ENCODE measurements around the gene TMPRSS13.

The TMPRSS13 gene

DNA sequence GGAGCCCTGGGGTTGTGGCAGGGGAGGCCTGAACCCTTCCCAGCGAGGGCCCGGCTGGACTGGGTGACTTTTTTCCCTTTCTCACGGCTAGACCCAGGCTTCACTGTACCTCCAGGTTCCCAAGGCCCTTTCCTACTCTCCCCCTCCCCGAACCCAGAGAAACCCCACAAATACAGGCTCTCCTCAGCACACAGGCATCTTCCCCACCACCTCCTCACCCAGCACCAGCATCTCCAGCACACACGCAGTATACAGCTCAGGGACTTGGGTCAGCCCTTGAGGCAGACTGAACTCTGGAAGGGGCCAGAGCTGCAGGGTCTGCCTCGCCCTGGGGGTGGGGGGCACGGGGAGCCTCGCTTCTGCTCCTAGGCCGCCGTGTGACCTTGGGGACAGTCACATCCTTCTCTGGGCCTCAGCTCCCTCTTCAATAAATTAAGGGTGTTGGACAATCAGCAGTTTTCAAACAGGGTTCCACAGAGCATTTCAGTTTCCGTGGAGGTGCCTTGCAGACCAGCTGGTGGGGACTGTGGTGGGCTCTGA lies 4.5 kb downstream of the TMPRSS13 start:
- Histone ChIP-seq H3K36me3 (replicated peaks in 1 of 2; ENCODE audit: control insufficient read depth in 2 of 2, insufficient read depth in 2 of 2, low read length in 2 of 2) (no peaks in the 10 kb centered on the region), H3K14ac (ENCODE audit: low read length) (no peak overlapping the region), H2BK120ac (ENCODE audit: low read depth, low read length) (no peak overlapping the region), H3K4me2 (ENCODE audit: insufficient read depth, low read length, poor library complexity, severe bottlenecking) (no peak overlapping the region), H3K4ac (ENCODE audit: low read length) (no peak overlapping the region), H4K91ac (ENCODE audit: low read depth, low read length, poor library complexity) (no peak overlapping the region), H3K27me3 (ENCODE audit: control insufficient read depth in 3 of 3, insufficient read depth in 3 of 3, low read depth in 1 of 3, low read length in 3 of 3) (peaks cover 0 to 34% (median 0%) of the 10 kb centered on the region in 3 experiments), H4K8ac (ENCODE audit: low read depth, low read length) (no peak overlapping the region), H3K9me3 (replicated peaks in 1 of 2; ENCODE audit: control insufficient read depth in 2 of 2, insufficient read depth in 1 of 2, low read depth in 1 of 2, low read length in 2 of 2) (no peaks in the 10 kb centered on the region), H2AFZ (ENCODE audit: low read length) (no peak overlapping the region), H3K27ac (replicated peaks; ENCODE audit: low read length) (no peak overlapping the region), H2BK12ac (ENCODE audit: low read length) (no peak overlapping the region), H2AK5ac (ENCODE audit: low read depth, low read length) (peak overlapping the region; percentile 42), H2BK15ac (ENCODE audit: low read length) (no peak overlapping the region), H3K79me1 (ENCODE audit: low read depth, low read length) (no peaks in the 10 kb centered on the region), H3K9ac (ENCODE audit: low read depth, low read length, poor library complexity) (no peak overlapping the region), H2BK5ac (ENCODE audit: low read length) (no peak overlapping the region), H3K4me3 (ENCODE audit: low read length in 2 of 2) (no peak overlapping the region), H3K18ac (ENCODE audit: low read length) (peak overlapping the region; percentile 20), H3K23ac (ENCODE audit: low read depth, low read length, poor library complexity) (no peak overlapping the region), H3K4me1 (ENCODE audit: control insufficient read depth in 2 of 2, insufficient read depth in 1 of 2, low read depth in 1 of 2, low read length in 2 of 2) (no peaks in the 10 kb centered on the region)
- WGBS, 2 donors (ENCODE audit: extremely low coverage in 2 of 2, insufficient read length in 2 of 2, insufficient replicate concordance in 1 of 2) = no CpG with 5 or more reads among the region's 11 CpGs
- no peak for DNase-seq (ENCODE audit: low spot score)

DNA sequence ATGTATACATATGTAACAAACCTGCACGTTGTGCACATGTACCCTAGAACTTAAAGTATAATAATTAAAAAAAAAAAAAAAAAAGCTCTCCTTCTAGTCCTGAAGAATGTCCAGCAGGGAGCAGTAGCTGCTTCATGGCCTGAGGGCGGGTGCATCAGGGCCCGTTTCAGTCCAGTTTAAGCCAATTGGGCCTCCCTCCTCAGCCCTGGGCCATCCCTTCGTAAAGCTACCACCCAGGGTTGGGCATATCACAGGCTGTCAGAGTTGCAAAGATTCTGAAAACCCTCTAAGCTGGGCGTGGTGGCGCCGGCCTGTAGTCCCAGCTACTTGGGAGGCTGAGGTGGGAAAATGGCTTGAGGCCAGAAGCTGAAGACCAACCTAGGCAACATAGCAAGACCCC lies 5.4 kb downstream of the TMPRSS13 start:
- Histone ChIP-seq H2AFZ (ENCODE audit: low read length) (no peak overlapping the region), H3K18ac (ENCODE audit: low read length) (no peak overlapping the region), H3K4me1 (ENCODE audit: control insufficient read depth in 2 of 2, insufficient read depth in 1 of 2, low read depth in 1 of 2, low read length in 2 of 2) (no peaks in the 10 kb centered on the region), H3K4me3 (ENCODE audit: low read length in 2 of 2) (no peak overlapping the region), H3K79me1 (ENCODE audit: low read depth, low read length) (no peaks in the 10 kb centered on the region), H2BK12ac (ENCODE audit: low read length) (no peak overlapping the region), H4K91ac (ENCODE audit: low read depth, low read length, poor library complexity) (no peak overlapping the region), H3K9ac (ENCODE audit: low read depth, low read length, poor library complexity) (no peak overlapping the region), H2AK5ac (ENCODE audit: low read depth, low read length) (no peak overlapping the region), H3K36me3 (replicated peaks in 1 of 2; ENCODE audit: control insufficient read depth in 2 of 2, insufficient read depth in 2 of 2, low read length in 2 of 2) (no peaks in the 10 kb centered on the region), H3K4ac (ENCODE audit: low read length) (no peak overlapping the region), H3K27ac (replicated peaks; ENCODE audit: low read length) (no peak overlapping the region), H3K9me3 (replicated peaks in 1 of 2; ENCODE audit: control insufficient read depth in 2 of 2, insufficient read depth in 1 of 2, low read depth in 1 of 2, low read length in 2 of 2) (no peaks in the 10 kb centered on the region), H3K4me2 (ENCODE audit: insufficient read depth, low read length, poor library complexity, severe bottlenecking) (no peak overlapping the region), H3K23ac (ENCODE audit: low read depth, low read length, poor library complexity) (no peak overlapping the region), H2BK15ac (ENCODE audit: low read length) (no peak overlapping the region), H3K14ac (ENCODE audit: low read length) (no peak overlapping the region), H3K27me3 (ENCODE audit: control insufficient read depth in 3 of 3, insufficient read depth in 3 of 3, low read depth in 1 of 3, low read length in 3 of 3) (peaks cover 0 to 26% (median 0%) of the 10 kb centered on the region in 3 experiments), H2BK120ac (ENCODE audit: low read depth, low read length) (no peak overlapping the region), H4K8ac (ENCODE audit: low read depth, low read length) (no peak overlapping the region), H2BK5ac (ENCODE audit: low read length) (no peak overlapping the region)
- no CpG with 5 or more reads among the region's 7 CpGs for WGBS, 2 donors (ENCODE audit: extremely low coverage in 2 of 2, insufficient read length in 2 of 2, insufficient replicate concordance in 1 of 2)
- no peak for DNase-seq (ENCODE audit: low spot score)

DNA sequence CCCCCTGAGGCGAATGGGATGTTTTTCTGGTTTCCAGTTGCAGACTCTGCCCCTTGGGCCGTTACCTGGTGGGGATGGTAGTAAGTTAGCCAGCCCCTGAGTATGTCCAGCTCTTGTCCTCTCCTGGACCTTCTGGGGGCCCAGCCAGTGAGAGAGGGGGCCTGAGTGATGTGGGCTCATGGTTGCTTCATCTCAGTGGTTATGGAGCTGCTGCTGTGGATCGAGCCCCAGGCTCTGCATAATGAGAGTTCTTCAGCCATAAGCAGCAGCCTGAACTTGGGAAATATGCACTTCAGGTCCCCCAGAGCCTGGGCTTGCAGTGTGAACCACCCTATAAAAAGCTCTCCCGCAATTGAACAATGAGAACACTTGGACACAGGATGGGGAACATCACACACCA lies 5.9 kb downstream of the TMPRSS13 start:
- no peak overlapping the region for H2AFZ ChIP-seq (ENCODE audit: low read length)
- no peak overlapping the region for H3K18ac ChIP-seq (ENCODE audit: low read length)
- H3K4me1 ChIP-seq (ENCODE audit: control insufficient read depth in 2 of 2, insufficient read depth in 1 of 2, low read depth in 1 of 2, low read length in 2 of 2) = no peaks in the 10 kb centered on the region
- no peak overlapping the region for H3K14ac ChIP-seq (ENCODE audit: low read length)
- no peaks in the 10 kb centered on the region for H3K79me1 ChIP-seq (ENCODE audit: low read depth, low read length)
- H3K23ac ChIP-seq (ENCODE audit: low read depth, low read length, poor library complexity) = no peak overlapping the region
- no peak overlapping the region for H3K4me2 ChIP-seq (ENCODE audit: insufficient read depth, low read length, poor library complexity, severe bottlenecking)
- no peak overlapping the region for H4K91ac ChIP-seq (ENCODE audit: low read depth, low read length, poor library complexity)
- H2BK5ac ChIP-seq (ENCODE audit: low read length) = no peak overlapping the region
- no peak overlapping the region for H3K4ac ChIP-seq (ENCODE audit: low read length)
- H2BK12ac ChIP-seq (ENCODE audit: low read length) = no peak overlapping the region
- no peak overlapping the region for H3K4me3 ChIP-seq (ENCODE audit: low read length in 2 of 2)
- no peak for DNase-seq (ENCODE audit: low spot score)
- no peak overlapping the region for H2AK5ac ChIP-seq (ENCODE audit: low read depth, low read length)
- H3K9me3 ChIP-seq (replicated peaks in 1 of 2; ENCODE audit: control insufficient read depth in 2 of 2, insufficient read depth in 1 of 2, low read depth in 1 of 2, low read length in 2 of 2) = no peaks in the 10 kb centered on the region
- H3K9ac ChIP-seq (ENCODE audit: low read depth, low read length, poor library complexity) = no peak overlapping the region
- H3K27ac ChIP-seq (replicated peaks; ENCODE audit: low read length) = no peak overlapping the region
- no peaks in the 10 kb centered on the region for H3K36me3 ChIP-seq (replicated peaks in 1 of 2; ENCODE audit: control insufficient read depth in 2 of 2, insufficient read depth in 2 of 2, low read length in 2 of 2)
- H3K27me3 ChIP-seq (ENCODE audit: control insufficient read depth in 3 of 3, insufficient read depth in 3 of 3, low read depth in 1 of 3, low read length in 3 of 3) = peaks cover 0 to 21% (median 0%) of the 10 kb centered on the region in 3 experiments
- H2BK15ac ChIP-seq (ENCODE audit: low read length) = no peak overlapping the region
- WGBS, 2 donors (ENCODE audit: extremely low coverage in 2 of 2, insufficient read length in 2 of 2, insufficient replicate concordance in 1 of 2) = no CpG with 5 or more reads among the region's 4 CpGs
- H4K8ac ChIP-seq (ENCODE audit: low read depth, low read length) = no peak overlapping the region
- no peak overlapping the region for H2BK120ac ChIP-seq (ENCODE audit: low read depth, low read length)

DNA sequence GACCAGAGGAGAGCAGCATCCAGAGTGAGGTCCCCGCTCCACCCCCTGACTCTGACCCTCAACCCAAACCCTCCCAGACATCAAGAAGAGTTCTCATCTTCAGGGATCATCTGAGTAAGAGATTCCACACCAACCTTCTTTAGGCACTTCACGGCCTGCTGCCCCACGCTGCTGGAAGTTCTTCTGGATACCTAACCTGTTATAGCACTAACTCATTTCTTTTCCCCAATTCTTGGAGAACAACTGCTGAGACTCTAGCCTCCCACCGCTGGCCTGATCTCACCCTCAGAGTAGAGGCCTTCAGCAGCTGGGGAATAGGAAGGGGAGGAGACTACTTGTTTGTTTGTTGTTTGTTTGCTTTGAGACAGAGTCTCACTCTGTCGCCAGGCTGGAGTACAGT lies 7.3 kb downstream of the TMPRSS13 start:
- H2AK5ac ChIP-seq (ENCODE audit: low read depth, low read length) = no peak overlapping the region
- WGBS, 2 donors (ENCODE audit: extremely low coverage in 2 of 2, insufficient read length in 2 of 2, insufficient replicate concordance in 1 of 2) = no CpG with 5 or more reads among the region's 5 CpGs
- no peaks in the 10 kb centered on the region for H3K4me1 ChIP-seq (ENCODE audit: control insufficient read depth in 2 of 2, insufficient read depth in 1 of 2, low read depth in 1 of 2, low read length in 2 of 2)
- no peak overlapping the region for H2AFZ ChIP-seq (ENCODE audit: low read length)
- H3K27me3 ChIP-seq (ENCODE audit: control insufficient read depth in 3 of 3, insufficient read depth in 3 of 3, low read depth in 1 of 3, low read length in 3 of 3) = peaks cover 0 to 13% (median 0%) of the 10 kb centered on the region in 3 experiments
- H3K4ac ChIP-seq (ENCODE audit: low read length) = no peak overlapping the region
- no peaks in the 10 kb centered on the region for H3K36me3 ChIP-seq (replicated peaks in 1 of 2; ENCODE audit: control insufficient read depth in 2 of 2, insufficient read depth in 2 of 2, low read length in 2 of 2)
- H2BK15ac ChIP-seq (ENCODE audit: low read length) = no peak overlapping the region
- H3K4me2 ChIP-seq (ENCODE audit: insufficient read depth, low read length, poor library complexity, severe bottlenecking) = no peak overlapping the region
- no peak overlapping the region for H4K8ac ChIP-seq (ENCODE audit: low read depth, low read length)
- no peak overlapping the region for H3K14ac ChIP-seq (ENCODE audit: low read length)
- H3K9ac ChIP-seq (ENCODE audit: low read depth, low read length, poor library complexity) = no peak overlapping the region
- H4K91ac ChIP-seq (ENCODE audit: low read depth, low read length, poor library complexity) = no peak overlapping the region
- no peak overlapping the region for H3K23ac ChIP-seq (ENCODE audit: low read depth, low read length, poor library complexity)
- H3K9me3 ChIP-seq (replicated peaks in 1 of 2; ENCODE audit: control insufficient read depth in 2 of 2, insufficient read depth in 1 of 2, low read depth in 1 of 2, low read length in 2 of 2) = no peaks in the 10 kb centered on the region
- H2BK120ac ChIP-seq (ENCODE audit: low read depth, low read length) = no peak overlapping the region
- H3K79me1 ChIP-seq (ENCODE audit: low read depth, low read length) = no peaks in the 10 kb centered on the region
- H3K18ac ChIP-seq (ENCODE audit: low read length) = no peak overlapping the region
- H2BK5ac ChIP-seq (ENCODE audit: low read length) = no peak overlapping the region
- no peak overlapping the region for H3K4me3 ChIP-seq (ENCODE audit: low read length in 2 of 2)
- DNase-seq (ENCODE audit: low spot score) = no peak
- H3K27ac ChIP-seq (replicated peaks; ENCODE audit: low read length) = no peak overlapping the region
- H2BK12ac ChIP-seq (ENCODE audit: low read length) = no peak overlapping the region
